ENCODE results near the gene GDA. TPM values are rescaled to one million over a fixed set of nuclear protein-coding genes. Genes with fewer than 3 reads are reported as not detected.

GDA gene
- total and polyA plus RNA-seq, 2 of the 4 experiments (the other 2 are of a cell fraction) = not detected

DNA sequence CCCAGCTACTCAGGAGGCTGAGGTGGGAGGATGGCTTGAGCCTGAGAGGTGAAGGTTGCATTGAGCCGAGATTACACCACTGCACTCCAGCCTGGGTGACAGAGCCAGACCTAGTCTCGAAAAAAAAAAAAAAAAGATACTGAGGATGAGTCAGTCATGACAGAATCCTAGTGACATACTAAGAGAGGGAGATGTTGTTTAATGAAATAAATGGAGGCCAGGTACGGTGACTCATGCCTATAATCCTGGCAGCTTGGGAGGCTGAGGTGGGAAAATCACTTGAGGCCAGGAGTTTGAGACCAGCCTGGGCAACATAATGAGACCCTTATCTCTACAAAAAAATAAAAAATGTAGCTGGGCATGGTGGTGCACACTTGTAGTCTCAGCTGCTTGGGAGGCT lies 108.6 kb downstream of the GDA start:
- CTCF ChIA-PET = interaction anchor here (0.7 kb wide), 2 partner anchors 38 to 972 kb away, joined by 3 read pairs; no protein-coding TSS in a partner anchor
- Histone ChIP-seq H3K56ac (ENCODE audit: extremely low read depth, insufficient read depth, low read length) (no peak overlapping the region), H3K23ac (ENCODE audit: low read depth, low read length) (no peak overlapping the region), H3K9me1 (ENCODE audit: insufficient read depth, low read length) (no peaks in the 10 kb centered on the region), H2AK9ac (replicated peaks; ENCODE audit: low read depth, low read length, poor library complexity) (no peak overlapping the region), H4K8ac (ENCODE audit: low read depth in 2 of 2, low read length in 2 of 2) (no peak overlapping the region), H3K79me1 (ENCODE audit: low read depth in 1 of 2, low read length in 2 of 2) (no peaks in the 10 kb centered on the region), H4K91ac (ENCODE audit: insufficient read depth, low read depth, low read length) (no peak overlapping the region), H3K14ac (replicated peaks; ENCODE audit: low read depth, low read length) (no peak overlapping the region), H3K4me3 (ENCODE audit: insufficient read depth, low read depth, low read length) (no peak overlapping the region), H3K4ac (ENCODE audit: low read depth, low read length) (no peak overlapping the region), H3K4me1 (ENCODE audit: control insufficient read depth, insufficient read depth, low read length) (no peaks in the 10 kb centered on the region), H2BK20ac (ENCODE audit: low read depth, low read length) (no peak overlapping the region), H3K9me3 (ENCODE audit: control insufficient read depth, insufficient read depth, low read length) (no peaks in the 10 kb centered on the region), H4K20me1 (ENCODE audit: insufficient read depth, low read length) (no peaks in the 10 kb centered on the region), H3K36me3 (ENCODE audit: control insufficient read depth, insufficient read depth, low read length) (no peaks in the 10 kb centered on the region), H3K4me2 (ENCODE audit: low read depth, low read length) (no peak overlapping the region), H2BK5ac (ENCODE audit: low read depth, low read length, poor library complexity, severe bottlenecking) (no peak overlapping the region), H2BK120ac (ENCODE audit: low read depth, low read length) (no peak overlapping the region), H3K27me3 (ENCODE audit: control insufficient read depth, insufficient read depth, low read length) (peaks cover 1% of the 10 kb centered on the region), H3K18ac (ENCODE audit: low read depth, low read length) (no peak overlapping the region), H2BK15ac (ENCODE audit: low read depth, low read length) (no peak overlapping the region), H2AFZ (replicated peaks; ENCODE audit: low read length, poor library complexity) (no peak overlapping the region), H3K9ac (ENCODE audit: low read depth, low read length) (no peak overlapping the region), H2AK5ac (ENCODE audit: low read depth, low read length) (no peak overlapping the region), H3K27ac (ENCODE audit: insufficient read depth, low read length) (no peak overlapping the region), H4K5ac (ENCODE audit: low read depth, low read length) (no peak overlapping the region)
- WGBS, 2 experiments (ENCODE audit: extremely low coverage in 2 of 2, insufficient read length in 1 of 2) = no CpG with 5 or more reads among the region's 3 CpGs
- intact Hi-C loops (cut with micrococcal nuclease) (no loop called here), in situ Hi-C loops (cut with MboI; ENCODE audit: low sequenced_read_pairs) (loop anchor here (25.0 kb wide), 1 partner anchor 446 kb away; no protein-coding TSS in a partner anchor), dilution Hi-C loops (cut with HindIII; ENCODE audit: low sequenced_read_pairs, unreplicated experiment) (no loop called here)
- no peak for TF ChIP-seq BHLHE40 (IDR thresholded peaks at IDR 0.05; ENCODE audit: low read depth, low read length)
- TF ChIP-seq RFX5 (IDR thresholded peaks at IDR 0.05; ENCODE audit: low read depth, low read length) = no peak
- TF ChIP-seq RCOR1 (IDR thresholded peaks at IDR 0.05; ENCODE audit: insufficient replicate concordance, low read length) = no peak
- TF ChIP-seq CEBPB (IDR thresholded peaks at IDR 0.05; ENCODE audit: low read depth, low read length) = no peak
- no peak for TF ChIP-seq MAZ (IDR thresholded peaks at IDR 0.05; ENCODE audit: borderline replicate concordance, low read depth, low read length)
- TF ChIP-seq, protein P1, sequence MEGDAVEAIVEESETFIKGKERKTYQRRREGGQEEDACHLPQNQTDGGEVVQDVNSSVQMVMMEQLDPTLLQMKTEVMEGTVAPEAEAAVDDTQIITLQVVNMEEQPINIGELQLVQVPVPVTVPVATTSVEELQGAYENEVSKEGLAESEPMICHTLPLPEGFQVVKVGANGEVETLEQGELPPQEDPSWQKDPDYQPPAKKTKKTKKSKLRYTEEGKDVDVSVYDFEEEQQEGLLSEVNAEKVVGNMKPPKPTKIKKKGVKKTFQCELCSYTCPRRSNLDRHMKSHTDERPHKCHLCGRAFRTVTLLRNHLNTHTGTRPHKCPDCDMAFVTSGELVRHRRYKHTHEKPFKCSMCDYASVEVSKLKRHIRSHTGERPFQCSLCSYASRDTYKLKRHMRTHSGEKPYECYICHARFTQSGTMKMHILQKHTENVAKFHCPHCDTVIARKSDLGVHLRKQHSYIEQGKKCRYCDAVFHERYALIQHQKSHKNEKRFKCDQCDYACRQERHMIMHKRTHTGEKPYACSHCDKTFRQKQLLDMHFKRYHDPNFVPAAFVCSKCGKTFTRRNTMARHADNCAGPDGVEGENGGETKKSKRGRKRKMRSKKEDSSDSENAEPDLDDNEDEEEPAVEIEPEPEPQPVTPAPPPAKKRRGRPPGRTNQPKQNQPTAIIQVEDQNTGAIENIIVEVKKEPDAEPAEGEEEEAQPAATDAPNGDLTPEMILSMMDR (conservative IDR thresholded peaks at IDR 0.05; ENCODE audit: low read depth, low read length) = no peak
- TF ChIP-seq FOS (IDR thresholded peaks at IDR 0.05; ENCODE audit: low read depth, low read length) = no peak
- TF ChIP-seq, protein P2, sequence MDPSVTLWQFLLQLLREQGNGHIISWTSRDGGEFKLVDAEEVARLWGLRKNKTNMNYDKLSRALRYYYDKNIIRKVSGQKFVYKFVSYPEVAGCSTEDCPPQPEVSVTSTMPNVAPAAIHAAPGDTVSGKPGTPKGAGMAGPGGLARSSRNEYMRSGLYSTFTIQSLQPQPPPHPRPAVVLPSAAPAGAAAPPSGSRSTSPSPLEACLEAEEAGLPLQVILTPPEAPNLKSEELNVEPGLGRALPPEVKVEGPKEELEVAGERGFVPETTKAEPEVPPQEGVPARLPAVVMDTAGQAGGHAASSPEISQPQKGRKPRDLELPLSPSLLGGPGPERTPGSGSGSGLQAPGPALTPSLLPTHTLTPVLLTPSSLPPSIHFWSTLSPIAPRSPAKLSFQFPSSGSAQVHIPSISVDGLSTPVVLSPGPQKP (IDR thresholded peaks at IDR 0.05; ENCODE audit: borderline replicate concordance, low read depth, low read length) = no peak
- no peak for TF ChIP-seq RAD21 (IDR thresholded peaks at IDR 0.05; ENCODE audit: low read length)
- no peak for TF ChIP-seq NFE2L2 (IDR thresholded peaks at IDR 0.05; ENCODE audit: low read depth, low read length)
- no peak for TF ChIP-seq MAFK (IDR thresholded peaks at IDR 0.05; ENCODE audit: low read depth, low read length)
- no peak for TF ChIP-seq SMC3 (IDR thresholded peaks at IDR 0.05; ENCODE audit: low read depth, low read length)
- no peak for TF ChIP-seq MXI1 (IDR thresholded peaks at IDR 0.05; ENCODE audit: borderline replicate concordance, low read depth, low read length)
- TF ChIP-seq CHD1 (IDR thresholded peaks at IDR 0.05; ENCODE audit: low read depth, low read length) = no peak
- no peak for TF ChIP-seq POLR2A (IDR thresholded peaks at IDR 0.05; ENCODE audit: low read depth, low read length)
- TF ChIP-seq, protein P3, sequence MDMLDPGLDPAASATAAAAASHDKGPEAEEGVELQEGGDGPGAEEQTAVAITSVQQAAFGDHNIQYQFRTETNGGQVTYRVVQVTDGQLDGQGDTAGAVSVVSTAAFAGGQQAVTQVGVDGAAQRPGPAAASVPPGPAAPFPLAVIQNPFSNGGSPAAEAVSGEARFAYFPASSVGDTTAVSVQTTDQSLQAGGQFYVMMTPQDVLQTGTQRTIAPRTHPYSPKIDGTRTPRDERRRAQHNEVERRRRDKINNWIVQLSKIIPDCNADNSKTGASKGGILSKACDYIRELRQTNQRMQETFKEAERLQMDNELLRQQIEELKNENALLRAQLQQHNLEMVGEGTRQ (IDR thresholded peaks at IDR 0.05; ENCODE audit: low read depth, low read length) = no peak
- POLR2A ChIA-PET (ENCODE audit: unreplicated experiment) = no interaction called here
- DNase-seq (no peak), ATAC-seq (ENCODE audit: low read depth) (no peak)
- BruUV-seq (replicated peaks) = no TSS peak
